HCT116 (cell line): ENCODE results near the gene AHNAK. TPM values are rescaled to one million over a fixed set of nuclear protein-coding genes. Genes with fewer than 3 reads are reported as not detected.

Experiments used
- ATAC-seq: fragments of 200-7000 bp; cut with Tn5 transposase; 2 replicates; pipeline ENCODE4 v1.9.1; 2020; ENCODE audit warnings: mild to moderate bottlenecking, moderate library complexity
- BruUV-seq: library from RNA; stranded (reverse); fragments of 400-500 nt; replicated peaks from 2 replicates; lab custom pipeline; 2021; lab: Mats Ljungman, UMichigan
- CTCF ChIA-PET: fragments of 300-600 bp; sonication (Branson Sonifier 250); formaldehyde crosslinking; loops from one replicate; lab custom pipeline; 2021; ENCODE audit warnings: antibody characterized with exemption; lab: Charles Lee
- POLR2A ChIA-PET: fragments of 300-600, 350-600 bp; sonication (Branson Sonifier 250); formaldehyde crosslinking; loops from one replicate; lab custom pipeline; 2021; ENCODE audit warnings: antibody characterized with exemption; lab: Charles Lee
- RAD21 ChIA-PET, 2 experiments: fragments of 300-600 bp; sonication (Branson Sonifier 250); formaldehyde crosslinking; loops; one replicate each; lab custom pipeline; 2023; ENCODE audit warnings: low total read pairs in 2 of 2; ENCODE audit not compliant: uncharacterized antibody in 2 of 2, unreplicated experiment in 2 of 2, low non-redundant PET in 1 of 2; lab: Charles Lee
- DNase-seq: peaks from one replicate; pipeline ENCODE4 v3.0.0-alpha.2; 2010; ENCODE audit warnings: low read depth, low spot score
- H2AFZ ChIP-seq: fragments of 200-600 bp; shearing (Covaris generic), sonication (generic); 2 replicates; pipeline ENCODE4 v1.6.1; 2017; ENCODE audit warnings: low read depth, mixed run types, mixed read lengths, antibody characterized with exemption, low read length; ENCODE audit not compliant: poor library complexity, severe bottlenecking
- H3K27ac ChIP-seq: 2 replicates; pipeline ENCODE4 v1.5.1; 2012; ENCODE audit warnings: low read depth, low read length
- H3K27me3 ChIP-seq: fragments of 200-600 bp; sonication (generic); 2 replicates; pipeline ENCODE4 v1.6.1; 2016; ENCODE audit warnings: mixed run types, low read length, mixed read lengths; ENCODE audit not compliant: insufficient read depth
- H3K36me3 ChIP-seq, 2 experiments: fragments of 200-500 bp in 1 of 2; fragments of 200-600 bp in 1 of 2; sonication (Bioruptor generic) in 1 of 2; sonication (generic) in 1 of 2; 2 replicates each; pipeline versions ENCODE4 v1.5.1 to v1.6.1; 2014 to 2016; ENCODE audit warnings: low read length in 2 of 2, inconsistent platforms in 1 of 2, mixed read lengths in 1 of 2, mixed run types in 1 of 2; ENCODE audit not compliant: insufficient read depth in 2 of 2, control insufficient read depth in 1 of 2
- H3K4me1 ChIP-seq, 2 experiments: fragments of 200-600 bp in 1 of 2; sonication (generic) in 1 of 2; 2 replicates each; pipeline versions ENCODE4 v1.5.1 to v1.6.1; 2012 to 2017; ENCODE audit warnings: low read length in 2 of 2, inconsistent platforms in 1 of 2, mild to moderate bottlenecking in 1 of 2, mixed read lengths in 1 of 2, mixed run types in 1 of 2, moderate library complexity in 1 of 2; ENCODE audit not compliant: insufficient read depth in 2 of 2, control insufficient read depth in 1 of 2
- H3K4me2 ChIP-seq: fragments of 200-600 bp; sonication (generic); 2 replicates; pipeline ENCODE4 v1.6.1; 2017; ENCODE audit warnings: mixed run types, low read length, mixed read lengths
- H3K4me3 ChIP-seq, 2 experiments: fragments of 200-600 bp in 1 of 2; sonication (generic) in 1 of 2; replicated peaks in 1 of 2; 2 replicates each; pipeline ENCODE4 v1.5.1; 2011 to 2016; ENCODE audit warnings: low read length in 2 of 2, control low read depth in 1 of 2, low read depth in 1 of 2, mild to moderate bottlenecking in 1 of 2, mixed read lengths in 1 of 2, mixed run types in 1 of 2
- H3K79me2 ChIP-seq: fragments of 200-600 bp; sonication (generic); 2 replicates; pipeline ENCODE4 v1.6.1; 2017; ENCODE audit warnings: mild to moderate bottlenecking, mixed run types, low read length, moderate library complexity, mixed read lengths; ENCODE audit not compliant: insufficient read depth
- H3K9ac ChIP-seq: fragments of 200-600 bp; sonication (generic); 2 replicates; pipeline ENCODE4 v1.6.1; 2016; ENCODE audit warnings: low read length, mixed read lengths
- H3K9me2 ChIP-seq: fragments of 200-600 bp; sonication (generic), shearing (Covaris generic); 2 replicates; pipeline ENCODE4 v1.6.1; 2017; ENCODE audit warnings: mixed run types, mild to moderate bottlenecking, moderate library complexity; ENCODE audit not compliant: insufficient read depth
- H3K9me3 ChIP-seq, 2 experiments: fragments of 200-500 bp in 1 of 2; fragments of 200-600 bp in 1 of 2; sonication (Bioruptor generic) in 1 of 2; sonication (generic) in 1 of 2; 2 replicates each; pipeline ENCODE4 v1.6.1; 2014 to 2017; ENCODE audit warnings: low read length in 2 of 2, mixed read lengths in 2 of 2, inconsistent platforms in 1 of 2, low read depth in 1 of 2, mild to moderate bottlenecking in 1 of 2, mixed run types in 1 of 2, moderate library complexity in 1 of 2; ENCODE audit not compliant: control insufficient read depth in 1 of 2, insufficient read depth in 1 of 2
- H4K20me1 ChIP-seq: fragments of 200-600 bp; sonication (generic), shearing (Covaris generic); 2 replicates; pipeline ENCODE4 v1.6.1; 2017; ENCODE audit warnings: mixed run types, mild to moderate bottlenecking, moderate library complexity; ENCODE audit not compliant: insufficient read depth
- ATF3 ChIP-seq: IDR thresholded peaks from 2 replicates; pipeline ENCODE4 v1.6.1; 2012
- CTCF ChIP-seq, 3 experiments: fragments of 200-600 bp in 1 of 3; sonication (generic) in 1 of 3; IDR thresholded peaks in 2 of 3; conservative IDR thresholded peaks in 1 of 3; 2 replicates each; pipeline ENCODE4 v1.5.1; 2012 to 2017; ENCODE audit warnings: low read depth in 2 of 3, low read length in 2 of 3, antibody characterized with exemption in 1 of 3, borderline replicate concordance in 1 of 3, control low read depth in 1 of 3, mild to moderate bottlenecking in 1 of 3, mixed read lengths in 1 of 3, mixed run types in 1 of 3, moderate library complexity in 1 of 3; ENCODE audit not compliant: insufficient read depth in 1 of 3
- ELF1 ChIP-seq: IDR thresholded peaks from 2 replicates; pipeline ENCODE4 v1.6.1; 2012; ENCODE audit warnings: low read depth, borderline replicate concordance
- EZH2phosphoT487 ChIP-seq: fragments of 200-600 bp; IDR thresholded peaks from 2 replicates; pipeline ENCODE4 v1.6.1; 2018; ENCODE audit warnings: antibody characterized with exemption, borderline replicate concordance
- FOSL1 ChIP-seq: IDR thresholded peaks from 2 replicates; pipeline ENCODE4 v1.6.1; 2012; ENCODE audit warnings: low read depth
- POLR2A ChIP-seq: IDR thresholded peaks from 2 replicates; pipeline ENCODE4 v1.7.0; 2011; ENCODE audit warnings: borderline replicate concordance; ENCODE audit not compliant: insufficient read depth, insufficient read length; ENCODE audit errors: extremely low read depth
- REST ChIP-seq: IDR thresholded peaks from 2 replicates; pipeline ENCODE4 v1.6.1; 2012; ENCODE audit warnings: low read depth
- SRF ChIP-seq: IDR thresholded peaks from 2 replicates; pipeline ENCODE4 v1.6.1; 2012; ENCODE audit warnings: low read depth
- TCF7L2 ChIP-seq: IDR thresholded peaks from 2 replicates; pipeline ENCODE4 v1.7.0; 2011; ENCODE audit warnings: borderline replicate concordance, inconsistent platforms; ENCODE audit not compliant: insufficient read depth, insufficient read length; ENCODE audit errors: extremely low read depth
- ZBTB33 ChIP-seq: IDR thresholded peaks from 2 replicates; pipeline ENCODE4 v1.6.1; 2011; ENCODE audit warnings: mild to moderate bottlenecking, low read length, moderate library complexity; ENCODE audit not compliant: insufficient replicate concordance; ENCODE audit errors: extremely low read depth
- ZFX ChIP-seq: fragments of 450-650 bp; IDR thresholded peaks from 2 replicates; pipeline ENCODE4 v1.6.1; 2017
- intact Hi-C: fragments of 100-400 bp; cut with micrococcal nuclease; formaldehyde crosslinking; loops from 2 replicates; pipeline ENCODE4 v1.10.0; 2022
- total RNA-seq: library from RNA; stranded (reverse); gene quantifications from one replicate; pipeline ENCODE4 v1.2.1, GENCODE V29; 2021; ENCODE audit not compliant: unreplicated experiment

The AHNAK gene
- total RNA-seq, 1 experiment from 2014 or later, result 239 TPM

GRCh38 chr11:62466444-62466843 is 80.2 kb downstream of the AHNAK start:
- CTCF ChIA-PET, result no interaction called here

More at GRCh38 chr11:62466444-62466843, 80.2 kb downstream of the AHNAK start:
- Histone ChIP-seq H3K36me3 (no peaks in the 10 kb centered on the region), H3K4me1 (peaks cover 13 to 23% of the 10 kb centered on the region in 2 experiments), H4K20me1 (no peaks in the 10 kb centered on the region), H3K4me2 (no peak overlapping the region), H2AFZ (no peak overlapping the region), H3K79me2 (no peaks in the 10 kb centered on the region), H3K9me3 (no peaks in the 10 kb centered on the region), H3K27me3 (no peaks in the 10 kb centered on the region), H3K27ac (no peak overlapping the region), H3K9me2 (no peaks in the 10 kb centered on the region), H3K9ac (no peak overlapping the region), H3K4me3 (no peak overlapping the region)
- BruUV-seq, result no TSS peak
- ATAC-seq (no peak), DNase-seq (no peak)
- RAD21 ChIA-PET, result no interaction called here
- intact Hi-C loops, result no loop called here
- TF ChIP-seq ATF3 (no peak), TCF7L2 (no peak), SRF (no peak), ZBTB33 (no peak), ELF1 (no peak), POLR2A (no peak), EZH2phosphoT487 (no peak), CTCF (IDR thresholded peaks at IDR 0.05 in 2 of 3, conservative IDR thresholded peaks at IDR 0.05 in 1 of 3; ENCODE audit: borderline replicate concordance in 1 of 3, insufficient read depth in 1 of 3, low read depth in 2 of 3, low read length in 2 of 3) (no peak), REST (no peak), ZFX (no peak), FOSL1 (no peak)
- POLR2A ChIA-PET, result no interaction called here
